GM12878 (cell line): ENCODE measurements around the gene NPIPA5. TPM values are rescaled to one million over a fixed set of nuclear protein-coding genes. Genes with fewer than 3 reads are reported as not detected.
"Not testable (repeated sequence)": the region's sequence is repeated elsewhere in the genome, so short reads cannot be mapped to it uniquely, and the experiment has no call there.

Experiments used
- ATAC-seq: fragments of 200-7000 bp; cut with Tn5 transposase; 3 replicates; pipeline ENCODE4 v1.9.1; 2020; ENCODE audit warnings: mild to moderate bottlenecking, moderate library complexity
- BruUV-seq: library from RNA; stranded (reverse); fragments of 400-500 nt; replicated peaks from 2 replicates; lab custom pipeline; 2021; lab: Mats Ljungman, UMichigan
- CTCF ChIA-PET: fragments of 300-600 bp; sonication (Branson Sonifier 250); formaldehyde crosslinking; extraction: SDS; loops from one replicate; lab custom pipeline; 2021; ENCODE audit warnings: inconsistent platforms; lab: Yijun Ruan, JAX
- POLR2A ChIA-PET: fragments of 350-600 bp; formaldehyde crosslinking; extraction: SDS; loops from one replicate; lab custom pipeline; 2021; ENCODE audit warnings: inconsistent platforms; lab: Charles Lee
- RAD21 ChIA-PET: fragments of 300-600 bp; sonication (Branson Sonifier 250); formaldehyde crosslinking; loops from one replicate; lab custom pipeline; 2023; ENCODE audit warnings: antibody characterized with exemption; ENCODE audit not compliant: unreplicated experiment; lab: Charles Lee
- SMC1A ChIA-PET: fragments of 300-600 bp; sonication (Branson Sonifier 250); formaldehyde crosslinking; loops from one replicate; lab custom pipeline; 2023; ENCODE audit not compliant: unreplicated experiment, uncharacterized antibody; lab: Charles Lee
- DNase-seq: peaks from one replicate; pipeline ENCODE4 v3.0.0-alpha.2; 2011; ENCODE audit warnings: low read depth, low spot score
- FAIRE-seq: peaks from 3 replicates; lab custom pipeline; 2011; peaks lifted over from hg19 to GRCh38; lab: Jason Lieb, UNC
- H2AFZ ChIP-seq: 2 replicates; pipeline ENCODE4 v1.6.0; 2011; ENCODE audit warnings: low read depth, low read length, control low read depth; ENCODE audit not compliant: control insufficient read depth
- H3K27ac ChIP-seq: 2 replicates; pipeline ENCODE4 v1.5.1; 2011; ENCODE audit warnings: control low read depth; ENCODE audit not compliant: control insufficient read depth, insufficient read depth
- H3K27me3 ChIP-seq, 2 experiments: replicated peaks in 1 of 2; 2 replicates each; pipeline versions ENCODE4 v1.6.0 to v1.6.1; 2011; ENCODE audit warnings: low read length in 1 of 2; ENCODE audit not compliant: control insufficient read depth in 2 of 2, insufficient read depth in 2 of 2
- H3K36me3 ChIP-seq, 2 experiments: 2 replicates each; pipeline ENCODE4 v1.5.1; 2011; ENCODE audit warnings: low read length in 1 of 2; ENCODE audit not compliant: control insufficient read depth in 2 of 2, insufficient read depth in 2 of 2
- H3K4me1 ChIP-seq: 2 replicates; pipeline ENCODE4 v1.6.1; 2011; ENCODE audit warnings: mild to moderate bottlenecking, low read length, moderate library complexity, mixed read lengths; ENCODE audit not compliant: control insufficient read depth, insufficient read depth
- H3K4me2 ChIP-seq: 2 replicates; pipeline ENCODE4 v1.6.0; 2011; ENCODE audit warnings: control low read depth; ENCODE audit not compliant: control insufficient read depth, insufficient read depth
- H3K4me3 ChIP-seq: fragments of 200-600 bp; sonication (generic); 2 replicates; pipeline ENCODE4 v1.5.1; 2016
- H3K79me2 ChIP-seq: 2 replicates; pipeline ENCODE4 v1.6.0; 2011; ENCODE audit warnings: low read length; ENCODE audit not compliant: control insufficient read depth, insufficient read depth
- H3K9ac ChIP-seq: 2 replicates; pipeline ENCODE4 v1.8.0; 2011; ENCODE audit warnings: low read length, control low read depth, mixed read lengths; ENCODE audit not compliant: control insufficient read depth, insufficient read depth
- H3K9me3 ChIP-seq: replicated peaks from 3 replicates; pipeline ENCODE4 v1.5.1; 2011; ENCODE audit warnings: mild to moderate bottlenecking, low read length; ENCODE audit not compliant: control insufficient read depth, insufficient read depth
- H4K20me1 ChIP-seq: 2 replicates; pipeline ENCODE4 v1.6.0; 2011; ENCODE audit not compliant: control insufficient read depth, insufficient read depth
- WGBS: methylation state at CpG from one replicate; pipeline ENCODE4 v1.1.6; 2016; ENCODE audit warnings: low lambda C conversion rate; ENCODE audit not compliant: insufficient replicate concordance, insufficient coverage; ENCODE audit errors: missing lambda C conversion rate; 5-methylcytosine and 5-hydroxymethylcytosine counted together
- in situ Hi-C: fragments of 300-500 bp; cut with MboI; formaldehyde crosslinking; loops from 9 replicates; pipeline ENCODE4 v1.14.3; 2018; ENCODE audit warnings: mixed read lengths
- intact Hi-C: fragments of 100-400 bp; cut with micrococcal nuclease; formaldehyde crosslinking; loops from one replicate; pipeline ENCODE4 v1.14.2; 2022; ENCODE audit not compliant: unreplicated experiment
- polyA plus RNA-seq, 11 experiments: library from polyadenylated mRNA; depleted of rRNA in 4 of 11; unstranded in 6 of 11; stranded (reverse) in 5 of 11; fragments of >200 nt; fragmentation: Nextera tagmentation in 4 of 11; fragmentation: Illumina TruSeq in 1 of 11; extraction: Ambion mirVana in 4 of 11; extraction: Trizol in 1 of 11; gene quantifications; 1 replicate in 1 of 11; 2 replicates in 10 of 11; pipeline versions ENCODE4 v1.2.1 to v1.2.3, GENCODE V29; 2011 to 2016; ENCODE audit warnings: inconsistent platforms in 2 of 11, missing spikeins in 2 of 11, low read depth in 1 of 11
- total RNA-seq, 4 experiments: library from RNA; depleted of rRNA in 3 of 4; stranded (reverse); fragments of >200 nt in 3 of 4; fragmentation: Illumina TruSeq in 1 of 4; extraction: Trizol in 1 of 4; gene quantifications; 2 replicates each; pipeline versions ENCODE4 v1.2.1 to v1.2.3, GENCODE V29; 2013 to 2021

The NPIPA5 gene
- total and polyA plus RNA-seq, 10 of the 15 experiments (the other 5 are each of a cell fraction or from before 2014, with no cell fraction given) = 1.2 to 12.1 (median 3.6) TPM

- H3K9me3 ChIP-seq, POLR2A ChIA-PET, H3K4me1 ChIP-seq, CTCF ChIA-PET, SMC1A ChIA-PET, in situ Hi-C loops, BruUV-seq, ATAC-seq, FAIRE-seq, H3K9ac ChIP-seq, H3K27ac ChIP-seq, DNase-seq, RAD21 ChIA-PET, H4K20me1 ChIP-seq, intact Hi-C loops, H3K36me3 ChIP-seq, H3K4me3 ChIP-seq, H3K79me2 ChIP-seq, H3K27me3 ChIP-seq: not testable (repeated sequence)
- WGBS = 29% methylated on average over 48 of the region's 79 CpGs
- Histone ChIP-seq H3K4me2 (peak within 1 kb of the TSS; percentile 30), H2AFZ (peak within 1 kb of the TSS; percentile 29; the same call in 1 of the 2 replicates)
These were observed 17.8 kb upstream of the NPIPA5 start, which contains the start of gene MPV17L for GRCh38 chr16:15395631-15396508. MPV17L (plus strand) TSS chr16:15395754; CDS start chr16:15395898, 144 bp downstream.

- H3K9me3 ChIP-seq, FAIRE-seq, H3K27ac ChIP-seq, H3K27me3 ChIP-seq, BruUV-seq, POLR2A ChIA-PET, ATAC-seq, H4K20me1 ChIP-seq, intact Hi-C loops, H3K9ac ChIP-seq, DNase-seq, H3K4me1 ChIP-seq, H3K79me2 ChIP-seq, H3K36me3 ChIP-seq, RAD21 ChIA-PET, in situ Hi-C loops, CTCF ChIA-PET, H2AFZ ChIP-seq, H3K4me3 ChIP-seq, H3K4me2 ChIP-seq, SMC1A ChIA-PET: not testable (repeated sequence)
- 48% methylated on average over 8 of the region's 8 CpGs for WGBS
These were observed 14.9 kb upstream of the NPIPA5 start for GRCh38 chr16:15393025-15393424.
